Astrocyte (in vitro differentiated cells and primary cell): Measurements from ENCODE around the gene MAP7D3. TPM values are rescaled to one million over a fixed set of nuclear protein-coding genes. Genes with fewer than 3 reads are reported as not detected.
A peak's percentile ranks its signal among the peaks of the same experiment; 100 is the strongest.

Experiments used
- DNase-seq: peaks from one replicate; pipeline ENCODE4 v3.0.0-alpha.2; 2010; ENCODE audit warnings: low read depth
- FAIRE-seq: peaks from 2 replicates; lab custom pipeline; 2011; peaks lifted over from hg19 to GRCh38; lab: Jason Lieb, UNC
- H2AFZ ChIP-seq: 2 replicates; pipeline ENCODE4 v1.6.0; 2012; ENCODE audit warnings: low read depth, low read length, inconsistent platforms
- H3K27ac ChIP-seq: 2 replicates; pipeline ENCODE4 v1.5.1; 2011; ENCODE audit warnings: low read depth, low read length, inconsistent platforms
- H3K27me3 ChIP-seq: 2 replicates; pipeline ENCODE4 v1.6.0; 2011; ENCODE audit warnings: low read length, inconsistent platforms; ENCODE audit not compliant: insufficient read depth
- H3K36me3 ChIP-seq: 2 replicates; pipeline ENCODE4 v1.5.1; 2011; ENCODE audit warnings: low read length, inconsistent platforms; ENCODE audit not compliant: insufficient read depth
- H3K4me1 ChIP-seq: 2 replicates; pipeline ENCODE4 v1.5.1; 2011; ENCODE audit warnings: low read length, inconsistent platforms; ENCODE audit not compliant: insufficient read depth
- H3K4me2 ChIP-seq: 2 replicates; pipeline ENCODE4 v1.6.0; 2012; ENCODE audit warnings: low read length, inconsistent platforms
- H3K4me3 ChIP-seq: 2 replicates; pipeline ENCODE4 v1.5.1; 2011; ENCODE audit warnings: low read depth, mild to moderate bottlenecking, low read length, inconsistent platforms; ENCODE audit not compliant: insufficient read depth
- H3K79me2 ChIP-seq: 2 replicates; pipeline ENCODE4 v1.6.0; 2012; ENCODE audit warnings: mild to moderate bottlenecking, low read length, inconsistent platforms; ENCODE audit not compliant: insufficient read depth
- H3K9ac ChIP-seq: 2 replicates; pipeline ENCODE4 v1.6.0; 2012; ENCODE audit warnings: mild to moderate bottlenecking, low read length, inconsistent platforms
- H3K9me3 ChIP-seq: 2 replicates; pipeline ENCODE4 v1.5.1; 2012; ENCODE audit warnings: low read depth, mild to moderate bottlenecking, low read length, inconsistent platforms; ENCODE audit not compliant: insufficient read depth
- H4K20me1 ChIP-seq: 2 replicates; pipeline ENCODE4 v1.6.0; 2012; ENCODE audit warnings: low read length, inconsistent platforms; ENCODE audit not compliant: insufficient read depth
- H3K27ac Mint-ChIP-seq: one replicate; pipeline ENCODE4 v1.8.0; 2021; ENCODE audit warnings: mild to moderate bottlenecking, mixed read lengths; ENCODE audit not compliant: unreplicated experiment
- H3K27me3 Mint-ChIP-seq: one replicate; pipeline ENCODE4 v1.8.0; 2021; ENCODE audit warnings: low read depth, mixed read lengths; ENCODE audit not compliant: unreplicated experiment
- H3K36me3 Mint-ChIP-seq: one replicate; pipeline ENCODE4 v1.8.0; 2021; ENCODE audit warnings: low read depth, mixed read lengths; ENCODE audit not compliant: unreplicated experiment
- H3K4me1 Mint-ChIP-seq: one replicate; pipeline ENCODE4 v1.8.0; 2021; ENCODE audit warnings: low read depth, mixed read lengths; ENCODE audit not compliant: unreplicated experiment
- H3K4me3 Mint-ChIP-seq: one replicate; pipeline ENCODE4 v1.8.0; 2021; ENCODE audit warnings: mild to moderate bottlenecking, moderate library complexity, mixed read lengths; ENCODE audit not compliant: unreplicated experiment
- H3K9me3 Mint-ChIP-seq: one replicate; pipeline ENCODE4 v1.8.0; 2021; ENCODE audit warnings: mild to moderate bottlenecking, mixed read lengths; ENCODE audit not compliant: unreplicated experiment
- EZH2 ChIP-seq: IDR thresholded peaks from 2 replicates; pipeline ENCODE4 v1.6.1; 2012; ENCODE audit warnings: mild to moderate bottlenecking, low read length, inconsistent platforms; ENCODE audit not compliant: insufficient read depth
- total RNA-seq: library from RNA; stranded (reverse); gene quantifications from 2 replicates; pipeline ENCODE4 v1.2.1, GENCODE V29; 2021
- TF ChIP-seq, protein P1 (sequence below): IDR thresholded peaks from 2 replicates; pipeline ENCODE4 v1.5.1; 2011; ENCODE audit warnings: low read depth, mild to moderate bottlenecking, inconsistent platforms, low read length, moderate library complexity; ENCODE audit not compliant: insufficient read depth

MAP7D3 gene
- total RNA-seq, 1 donor from 2014 or later, result 19.4 TPM

DNA sequence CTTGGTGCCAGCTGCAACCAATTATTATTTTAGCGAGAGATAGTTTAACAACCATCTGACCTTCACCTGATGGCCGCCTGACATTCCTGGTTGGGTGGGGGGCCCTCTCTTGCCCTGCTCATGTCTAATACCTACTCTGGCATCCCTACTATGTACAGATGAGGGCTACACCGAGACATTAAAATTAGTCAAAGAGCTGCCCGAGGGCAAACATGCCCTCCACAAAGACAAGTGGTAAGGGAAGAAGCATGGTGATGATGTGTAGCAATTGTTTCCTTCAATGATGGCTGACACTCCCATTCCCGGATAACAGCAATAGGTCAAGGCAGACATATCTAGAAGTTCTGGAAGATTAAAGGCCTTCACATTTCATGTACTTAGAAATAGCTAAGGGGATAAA is 49.6 kb downstream of the MAP7D3 start:
- no peak for TF ChIP-seq EZH2
- no peak overlapping the region for H2AFZ ChIP-seq
- H3K4me1 ChIP-seq, result peaks cover 15% of the 10 kb centered on the region
- no peak overlapping the region for H3K9ac ChIP-seq
- no peaks in the 10 kb centered on the region for H3K36me3 ChIP-seq
- Mint-ChIP-seq H3K4me3 (no peak overlapping the region), H3K9me3 (no peaks in the 10 kb centered on the region), H3K27ac (no peak overlapping the region), H3K27me3 (no peaks in the 10 kb centered on the region), H3K36me3 (no peaks in the 10 kb centered on the region), H3K4me1 (peaks cover 13% of the 10 kb centered on the region)
- H3K9me3 ChIP-seq, result no peaks in the 10 kb centered on the region
- no peaks in the 10 kb centered on the region for H3K27me3 ChIP-seq
- H3K4me3 ChIP-seq, result no peak overlapping the region
- H3K79me2 ChIP-seq, result peaks cover 9% of the 10 kb centered on the region
- H3K27ac ChIP-seq, result no peak overlapping the region
- FAIRE-seq, result no peak
- no peak overlapping the region for H3K4me2 ChIP-seq
- DNase-seq, result no peak
- no peaks in the 10 kb centered on the region for H4K20me1 ChIP-seq

GRCh38 chrX:136200466-136200865 is 50.7 kb downstream of the MAP7D3 start:
- Mint-ChIP-seq H3K4me3 (no peak overlapping the region), H3K27ac (no peak overlapping the region)
- peak; percentile 99 for FAIRE-seq

DNA sequence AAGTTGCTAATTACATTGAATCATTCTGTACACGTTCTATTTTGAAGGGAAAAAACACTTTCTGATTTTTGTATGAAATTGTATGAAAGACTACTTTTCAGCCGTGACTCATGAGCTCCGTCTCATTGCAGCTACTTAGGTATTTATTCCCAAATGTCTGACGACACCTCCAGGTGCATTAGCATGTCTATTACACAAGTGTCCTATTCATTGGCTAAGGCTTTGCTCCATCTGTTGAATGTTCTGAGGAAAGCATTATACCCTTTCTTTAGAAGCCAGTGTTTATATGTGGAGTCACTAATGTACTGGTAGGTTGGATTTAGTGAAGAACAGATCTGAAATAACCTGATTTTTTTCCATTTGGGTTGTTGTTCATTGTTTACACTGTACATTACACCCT is 51.8 kb downstream of the MAP7D3 start:
- Histone ChIP-seq H2AFZ (no peak overlapping the region), H3K9ac (no peak overlapping the region), H3K4me1 (peaks cover 11% of the 10 kb centered on the region), H3K4me3 (no peak overlapping the region), H3K79me2 (peaks cover 17% of the 10 kb centered on the region), H3K9me3 (no peaks in the 10 kb centered on the region), H4K20me1 (no peaks in the 10 kb centered on the region), H3K27me3 (no peaks in the 10 kb centered on the region), H3K36me3 (no peaks in the 10 kb centered on the region), H3K4me2 (no peak overlapping the region), H3K27ac (no peak overlapping the region)
- no peak overlapping the region for H3K4me3 Mint-ChIP-seq
- DNase-seq (peak; percentile 56), FAIRE-seq (peak; percentile 97)
- no peak for TF ChIP-seq EZH2
- TF ChIP-seq, protein P1, sequence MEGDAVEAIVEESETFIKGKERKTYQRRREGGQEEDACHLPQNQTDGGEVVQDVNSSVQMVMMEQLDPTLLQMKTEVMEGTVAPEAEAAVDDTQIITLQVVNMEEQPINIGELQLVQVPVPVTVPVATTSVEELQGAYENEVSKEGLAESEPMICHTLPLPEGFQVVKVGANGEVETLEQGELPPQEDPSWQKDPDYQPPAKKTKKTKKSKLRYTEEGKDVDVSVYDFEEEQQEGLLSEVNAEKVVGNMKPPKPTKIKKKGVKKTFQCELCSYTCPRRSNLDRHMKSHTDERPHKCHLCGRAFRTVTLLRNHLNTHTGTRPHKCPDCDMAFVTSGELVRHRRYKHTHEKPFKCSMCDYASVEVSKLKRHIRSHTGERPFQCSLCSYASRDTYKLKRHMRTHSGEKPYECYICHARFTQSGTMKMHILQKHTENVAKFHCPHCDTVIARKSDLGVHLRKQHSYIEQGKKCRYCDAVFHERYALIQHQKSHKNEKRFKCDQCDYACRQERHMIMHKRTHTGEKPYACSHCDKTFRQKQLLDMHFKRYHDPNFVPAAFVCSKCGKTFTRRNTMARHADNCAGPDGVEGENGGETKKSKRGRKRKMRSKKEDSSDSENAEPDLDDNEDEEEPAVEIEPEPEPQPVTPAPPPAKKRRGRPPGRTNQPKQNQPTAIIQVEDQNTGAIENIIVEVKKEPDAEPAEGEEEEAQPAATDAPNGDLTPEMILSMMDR, result no peak
- H3K36me3 Mint-ChIP-seq, result no peaks in the 10 kb centered on the region
- H3K9me3 Mint-ChIP-seq, result no peaks in the 10 kb centered on the region
- peaks cover 6% of the 10 kb centered on the region for H3K4me1 Mint-ChIP-seq
- H3K27ac Mint-ChIP-seq, result no peak overlapping the region
- no peaks in the 10 kb centered on the region for H3K27me3 Mint-ChIP-seq

More at GRCh38 chrX:136200466-136200865, 50.7 kb downstream of the MAP7D3 start:
- peaks cover 15% of the 10 kb centered on the region for H3K4me1 ChIP-seq
- no peak for TF ChIP-seq EZH2
- TF ChIP-seq, protein P1, result peak; percentile 30
- no peaks in the 10 kb centered on the region for H3K9me3 ChIP-seq
- no peak overlapping the region for H3K4me2 ChIP-seq
- DNase-seq, result peak; percentile 29
- no peak overlapping the region for H3K4me3 ChIP-seq
- peaks cover 11% of the 10 kb centered on the region for H3K79me2 ChIP-seq
- H3K4me1 Mint-ChIP-seq, result peaks cover 13% of the 10 kb centered on the region
- no peaks in the 10 kb centered on the region for H4K20me1 ChIP-seq
- no peak overlapping the region for H2AFZ ChIP-seq
- no peaks in the 10 kb centered on the region for H3K27me3 Mint-ChIP-seq
- H3K36me3 Mint-ChIP-seq, result no peaks in the 10 kb centered on the region
- H3K27me3 ChIP-seq, result no peaks in the 10 kb centered on the region
- H3K27ac ChIP-seq, result no peak overlapping the region
- H3K9me3 Mint-ChIP-seq, result no peaks in the 10 kb centered on the region
- H3K36me3 ChIP-seq, result no peaks in the 10 kb centered on the region
- H3K9ac ChIP-seq, result no peak overlapping the region
